ENCODE results near the gene SNTA1.

SNTA1 gene

DNA sequence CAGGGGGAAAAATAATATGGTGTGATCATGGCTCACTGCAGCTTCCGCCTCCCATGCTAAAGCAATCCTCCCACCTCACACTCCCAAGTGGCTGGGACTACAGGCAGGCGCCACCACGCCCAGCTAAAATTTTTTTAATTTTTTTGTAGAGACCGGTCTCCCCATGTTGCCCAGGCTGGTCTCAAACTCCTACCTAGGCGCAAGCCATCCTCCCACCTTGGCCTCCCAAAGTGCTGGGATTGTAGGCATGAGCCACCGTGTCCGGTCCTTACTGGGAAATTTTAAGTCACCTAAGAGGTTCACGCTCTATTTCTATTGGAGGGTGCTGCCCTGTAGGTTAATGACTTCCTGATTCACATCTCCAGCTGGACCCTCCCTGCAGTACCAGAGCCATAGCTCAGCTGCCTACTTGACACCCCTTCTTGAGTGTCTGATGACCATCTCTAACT is 41.6 kb downstream of the SNTA1 start:
- no peak for TF ChIP-seq CTCF (IDR thresholded peaks at IDR 0.05; ENCODE audit: low read depth, low read length)
- DNase-seq (ENCODE audit: low read depth, low spot score) = no peak
- in situ Hi-C loops (cut with HindIII; ENCODE audit: low sequenced_read_pairs) = no loop called here
- H3K4me3 ChIP-seq (ENCODE audit: low read depth, low read length) = peak overlapping the region; percentile 98

DNA sequence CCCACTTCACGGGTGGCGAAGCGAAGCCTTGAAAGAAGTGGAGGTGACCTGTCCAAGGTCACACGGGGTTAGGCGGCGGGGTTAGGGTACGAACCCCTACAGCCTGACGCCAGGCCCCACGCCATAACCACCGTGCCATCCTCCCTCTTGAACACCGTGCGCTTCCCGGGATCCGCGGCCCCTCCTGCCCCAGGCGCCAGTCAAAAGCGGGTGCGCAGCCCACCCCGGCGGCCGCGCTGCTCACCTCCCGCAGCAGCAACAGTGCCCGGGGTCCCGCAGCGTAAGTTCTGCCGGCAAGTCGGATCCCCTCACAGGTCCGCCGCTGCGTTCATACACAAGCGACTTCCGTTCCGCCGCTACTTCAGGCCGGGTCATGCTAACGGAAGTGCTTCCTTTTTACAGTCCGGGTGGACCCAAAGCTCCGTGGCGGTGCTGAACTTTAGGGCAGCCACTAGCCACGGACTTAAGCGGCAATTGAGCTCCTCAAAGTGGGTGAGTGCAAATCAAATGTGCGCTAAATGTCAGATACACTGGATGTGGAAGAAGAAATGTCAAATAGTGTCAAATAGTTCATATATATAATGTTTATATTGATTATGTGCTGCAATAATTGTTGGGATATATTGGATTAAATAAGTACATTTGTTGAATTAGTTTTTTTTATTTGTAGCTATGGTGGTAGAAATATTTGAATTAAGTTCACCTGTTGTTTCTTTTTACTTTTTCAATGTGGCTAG is 42.2 kb downstream of the SNTA1 start, which contains the start of gene CDK5RAP1:
Gene CDK5RAP1, minus strand, starts transcription at position 336 of the 737 bp plus-strand sequence. CDS start 4,455 bp downstream, outside the sequence.
- TF ChIP-seq CTCF (IDR thresholded peaks at IDR 0.05; ENCODE audit: low read depth, low read length) = no peak
- DNase-seq (ENCODE audit: low read depth, low spot score) = peak; percentile 92
- in situ Hi-C loops (cut with HindIII; ENCODE audit: low sequenced_read_pairs) = no loop called here
- peak within 1 kb of the TSS; percentile 98 for H3K4me3 ChIP-seq (ENCODE audit: low read depth, low read length)

- in situ Hi-C loops (cut with HindIII; ENCODE audit: low sequenced_read_pairs) = no loop called here
- peak; percentile 10 for DNase-seq (ENCODE audit: low read depth, low spot score)
- peak; percentile 22 for TF ChIP-seq CTCF (IDR thresholded peaks at IDR 0.05; ENCODE audit: low read depth, low read length)
- peak overlapping the region; percentile 98 for H3K4me3 ChIP-seq (ENCODE audit: low read depth, low read length)
These were observed 42.8 kb downstream of the SNTA1 start for GRCh38 chr20:33400812-33401183.

- no peak for DNase-seq (ENCODE audit: low read depth, low spot score)
- H3K4me3 ChIP-seq (ENCODE audit: low read depth, low read length) = peak overlapping the region; percentile 3
- in situ Hi-C loops (cut with HindIII; ENCODE audit: low sequenced_read_pairs) = no loop called here
- no peak for TF ChIP-seq CTCF (IDR thresholded peaks at IDR 0.05; ENCODE audit: low read depth, low read length)
These were observed 43.6 kb downstream of the SNTA1 start for GRCh38 chr20:33399924-33400323.

GRCh38 chr20:33394718-33395117 is 48.8 kb downstream of the SNTA1 start:
- no peak overlapping the region for H3K4me3 ChIP-seq (ENCODE audit: low read depth, low read length)
- DNase-seq (ENCODE audit: low read depth, low spot score) = no peak
- in situ Hi-C loops (cut with HindIII; ENCODE audit: low sequenced_read_pairs) = no loop called here
- no peak for TF ChIP-seq CTCF (IDR thresholded peaks at IDR 0.05; ENCODE audit: low read depth, low read length)

- no peak overlapping the region for H3K4me3 ChIP-seq (ENCODE audit: low read depth, low read length)
- TF ChIP-seq CTCF (IDR thresholded peaks at IDR 0.05; ENCODE audit: low read depth, low read length) = no peak
- in situ Hi-C loops (cut with HindIII; ENCODE audit: low sequenced_read_pairs) = no loop called here
- no peak for DNase-seq (ENCODE audit: low read depth, low spot score)
These were observed 50.0 kb downstream of the SNTA1 start for GRCh38 chr20:33393609-33394008.

Measured in astrocyte of the spinal cord (primary cell).